K562 (cell line): ENCODE measurements around the gene PLK1. TPM values are rescaled to one million over a fixed set of nuclear protein-coding genes. Genes with fewer than 3 reads are reported as not detected.

ENCODE experiments used
- CREBBP ChIP-seq: IDR thresholded peaks from one replicate; pipeline ENCODE4 v1.6.1; 2012; ENCODE audit warnings: low read depth, mild to moderate bottlenecking, control low read depth, inconsistent platforms, low read length
- GATAD2B ChIP-seq: fragments of 450-650 bp; IDR thresholded peaks from 2 replicates; pipeline ENCODE4 v1.6.1; 2017; ENCODE audit warnings: mild to moderate bottlenecking, borderline replicate concordance
- HMG20A ChIP-seq: fragments of 450-650 bp; formaldehyde crosslinking; conservative IDR thresholded peaks from 2 replicates; pipeline ENCODE4 v1.4.0; 2020; ENCODE audit warnings: mild to moderate bottlenecking, mixed read lengths
- HNRNPH1 ChIP-seq: fragments of 200-400 bp; formaldehyde crosslinking; optimal IDR thresholded peaks from 2 replicates; pipeline ENCODE3; 2017; ENCODE audit warnings: low read depth, mild to moderate bottlenecking, low read length, moderate library complexity
- HNRNPL ChIP-seq: fragments of 200-400 bp; formaldehyde crosslinking; IDR thresholded peaks from 2 replicates; pipeline ENCODE4 v1.6.1; 2017; ENCODE audit warnings: low read depth, mild to moderate bottlenecking, low read length
- IFI16 ChIP-seq: fragments of 250-450 bp; sonication (Bioruptor Pico); IDR thresholded peaks from 2 replicates; pipeline ENCODE4 v2.1.2; 2022; ENCODE audit warnings: mild to moderate bottlenecking, inconsistent platforms
- ILF3 ChIP-seq: fragments of 450-650 bp; IDR thresholded peaks from 2 replicates; pipeline ENCODE4 v1.6.1; 2018; ENCODE audit warnings: antibody characterized with exemption, mild to moderate bottlenecking, moderate library complexity, borderline replicate concordance
- PRPF4 ChIP-seq: fragments of 200-400 bp; formaldehyde crosslinking; IDR thresholded peaks from one replicate; pipeline ENCODE4 v1.6.1; 2017; ENCODE audit warnings: low read length, low read depth, mild to moderate bottlenecking; ENCODE audit not compliant: insufficient read depth, poor library complexity, severe bottlenecking
- RBM15 ChIP-seq: fragments of 200-400 bp; formaldehyde crosslinking; IDR thresholded peaks from 2 replicates; pipeline ENCODE4 v1.6.1; 2018; ENCODE audit warnings: mild to moderate bottlenecking, low read length, moderate library complexity; ENCODE audit not compliant: insufficient read depth
- TEAD1 ChIP-seq, 2 experiments: fragments of 450-650 bp in 1 of 2; sonication (generic) in 1 of 2; formaldehyde crosslinking; IDR thresholded peaks; 2 replicates each; pipeline versions ENCODE4 v1.4.0 to v1.8.0; 2020 to 2022; ENCODE audit warnings: mild to moderate bottlenecking in 2 of 2, missing genetic modification reagents in 1 of 2
- YBX1 ChIP-seq: fragments of 450-650 bp; IDR thresholded peaks from 2 replicates; pipeline ENCODE4 v1.7.1; 2016; ENCODE audit warnings: mild to moderate bottlenecking
- YY1 ChIP-seq, 3 experiments: IDR thresholded peaks; 2 replicates each; pipeline ENCODE4 v1.6.1; 2011; ENCODE audit warnings: low read length in 2 of 3, mild to moderate bottlenecking in 2 of 3, moderate library complexity in 2 of 3, borderline replicate concordance in 1 of 3, control low read depth in 1 of 3, low read depth in 1 of 3; ENCODE audit not compliant: insufficient read depth in 3 of 3, insufficient replicate concordance in 2 of 3, control insufficient read depth in 1 of 3, insufficient read length in 1 of 3; ENCODE audit errors: extremely low read depth in 1 of 3
- polyA plus RNA-seq, 8 experiments: library from polyadenylated mRNA; depleted of rRNA in 4 of 8; stranded (reverse) in 5 of 8; unstranded in 3 of 8; fragments of >200 nt; fragmentation: Nextera tagmentation in 2 of 8; fragmentation: Illumina TruSeq in 1 of 8; extraction: Ambion mirVana in 2 of 8; extraction: Trizol in 1 of 8; gene quantifications; 2 replicates each; pipeline versions ENCODE4 v1.2.1 to v1.2.3, GENCODE V29; 2011 to 2014; ENCODE audit warnings: inconsistent platforms in 1 of 8, missing spikeins in 1 of 8
- total RNA-seq, 7 experiments: library from RNA; depleted of rRNA in 6 of 7; stranded (reverse); fragments of >200 nt in 6 of 7; fragmentation: Illumina TruSeq in 2 of 7; extraction: Trizol in 2 of 7; gene quantifications; 2 replicates each; pipeline versions ENCODE4 v1.2.1 to v1.2.3, GENCODE V29; 2011 to 2021; ENCODE audit warnings: low replicate concordance in 1 of 7
- TF ChIP-seq, protein P1 (sequence below): fragments of 250-450 bp; sonication (Bioruptor Pico); IDR thresholded peaks from 2 replicates; pipeline ENCODE4 v1.5.0; 2022; ENCODE audit warnings: mild to moderate bottlenecking
- TF ChIP-seq, protein P2 (sequence below): fragments of 250-450 bp; sonication (Bioruptor Pico); IDR thresholded peaks from 2 replicates; pipeline ENCODE4 v1.5.1; 2021; ENCODE audit warnings: mild to moderate bottlenecking
- TF ChIP-seq, protein P3 (sequence below): conservative IDR thresholded peaks from 2 replicates; pipeline ENCODE4 v1.6.1; 2011; ENCODE audit warnings: low read depth, mild to moderate bottlenecking, low read length; ENCODE audit not compliant: control insufficient read depth
- TF ChIP-seq, protein P4 (sequence below): sonication (generic); formaldehyde crosslinking; IDR thresholded peaks from 2 replicates; pipeline ENCODE4 v1.8.0; 2022; ENCODE audit warnings: mild to moderate bottlenecking, low read depth, missing genetic modification reagents
- TF ChIP-seq, protein P5 (sequence below), 2 experiments: fragments of 450-650 bp; conservative IDR thresholded peaks; 2 replicates each; pipeline ENCODE4 v1.6.1; 2017; ENCODE audit warnings: mild to moderate bottlenecking in 2 of 2, moderate library complexity in 2 of 2

Gene PLK1
- total and polyA plus RNA-seq, 9 of the 15 experiments (the other 6 are each of a cell fraction or from before 2014, with no cell fraction given), result 13.6 to 212 (median 45.5) TPM

DNA sequence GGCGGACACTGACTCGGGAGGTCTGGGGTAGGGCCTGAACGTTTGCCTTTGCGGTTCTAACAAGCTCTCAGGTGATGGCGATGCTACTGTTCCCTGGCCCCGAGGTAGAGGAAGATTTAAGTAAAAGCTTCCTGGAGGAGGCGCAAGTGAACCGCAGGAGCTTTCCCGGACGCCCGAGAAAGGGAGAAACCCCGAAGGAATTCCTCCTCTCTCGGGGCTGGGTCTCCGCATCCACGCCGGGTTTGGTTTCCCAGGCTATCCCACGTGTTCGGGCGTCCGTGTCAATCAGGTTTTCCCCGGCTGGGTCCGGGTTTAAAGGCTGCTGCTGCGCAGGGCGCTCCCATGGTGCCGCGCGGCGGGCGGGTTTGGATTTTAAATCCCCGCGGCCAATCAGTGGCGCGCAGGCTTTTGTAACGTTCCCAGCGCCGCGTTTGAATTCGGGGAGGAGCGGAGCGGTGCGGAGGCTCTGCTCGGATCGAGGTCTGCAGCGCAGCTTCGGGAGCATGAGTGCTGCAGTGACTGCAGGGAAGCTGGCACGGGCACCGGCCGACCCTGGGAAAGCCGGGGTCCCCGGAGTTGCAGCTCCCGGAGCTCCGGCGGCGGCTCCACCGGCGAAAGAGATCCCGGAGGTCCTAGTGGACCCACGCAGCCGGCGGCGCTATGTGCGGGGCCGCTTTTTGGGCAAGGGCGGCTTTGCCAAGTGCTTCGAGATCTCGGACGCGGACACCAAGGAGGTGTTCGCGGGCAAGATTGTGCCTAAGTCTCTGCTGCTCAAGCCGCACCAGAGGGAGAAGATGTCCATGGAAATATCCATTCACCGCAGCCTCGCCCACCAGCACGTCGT lies at the start of gene PLK1 (continued):
- TF ChIP-seq, protein P1, sequence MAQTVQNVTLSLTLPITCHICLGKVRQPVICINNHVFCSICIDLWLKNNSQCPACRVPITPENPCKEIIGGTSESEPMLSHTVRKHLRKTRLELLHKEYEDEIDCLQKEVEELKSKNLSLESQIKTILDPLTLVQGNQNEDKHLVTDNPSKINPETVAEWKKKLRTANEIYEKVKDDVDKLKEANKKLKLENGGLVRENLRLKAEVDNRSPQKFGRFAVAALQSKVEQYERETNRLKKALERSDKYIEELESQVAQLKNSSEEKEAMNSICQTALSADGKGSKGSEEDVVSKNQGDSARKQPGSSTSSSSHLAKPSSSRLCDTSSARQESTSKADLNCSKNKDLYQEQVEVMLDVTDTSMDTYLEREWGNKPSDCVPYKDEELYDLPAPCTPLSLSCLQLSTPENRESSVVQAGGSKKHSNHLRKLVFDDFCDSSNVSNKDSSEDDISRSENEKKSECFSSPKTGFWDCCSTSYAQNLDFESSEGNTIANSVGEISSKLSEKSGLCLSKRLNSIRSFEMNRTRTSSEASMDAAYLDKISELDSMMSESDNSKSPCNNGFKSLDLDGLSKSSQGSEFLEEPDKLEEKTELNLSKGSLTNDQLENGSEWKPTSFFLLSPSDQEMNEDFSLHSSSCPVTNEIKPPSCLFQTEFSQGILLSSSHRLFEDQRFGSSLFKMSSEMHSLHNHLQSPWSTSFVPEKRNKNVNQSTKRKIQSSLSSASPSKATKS, result no peak
- TF ChIP-seq HMG20A (CRISPR knock-in tag) (no peak), TEAD1 (CRISPR knock-in tag; IDR thresholded peaks at IDR 0.05) (no peak), CREBBP (no peak), HNRNPH1 (no peak), HNRNPL (no peak), GATAD2B (peak; percentile 90), YY1 (IDR thresholded peaks at IDR 0.05; ENCODE audit: borderline replicate concordance in 1 of 3, control insufficient read depth in 1 of 3, extremely low read depth in 1 of 3, insufficient read depth in 3 of 3, insufficient read length in 1 of 3, insufficient replicate concordance in 2 of 3, low read depth in 1 of 3, low read length in 2 of 3) (peak in 1 of 3 experiments; percentile 13), RBM15 (no peak), PRPF4 (no peak), YBX1 (no peak), ILF3 (no peak), IFI16 (CRISPR knock-in tag) (no peak)
- TF ChIP-seq, protein P2, sequence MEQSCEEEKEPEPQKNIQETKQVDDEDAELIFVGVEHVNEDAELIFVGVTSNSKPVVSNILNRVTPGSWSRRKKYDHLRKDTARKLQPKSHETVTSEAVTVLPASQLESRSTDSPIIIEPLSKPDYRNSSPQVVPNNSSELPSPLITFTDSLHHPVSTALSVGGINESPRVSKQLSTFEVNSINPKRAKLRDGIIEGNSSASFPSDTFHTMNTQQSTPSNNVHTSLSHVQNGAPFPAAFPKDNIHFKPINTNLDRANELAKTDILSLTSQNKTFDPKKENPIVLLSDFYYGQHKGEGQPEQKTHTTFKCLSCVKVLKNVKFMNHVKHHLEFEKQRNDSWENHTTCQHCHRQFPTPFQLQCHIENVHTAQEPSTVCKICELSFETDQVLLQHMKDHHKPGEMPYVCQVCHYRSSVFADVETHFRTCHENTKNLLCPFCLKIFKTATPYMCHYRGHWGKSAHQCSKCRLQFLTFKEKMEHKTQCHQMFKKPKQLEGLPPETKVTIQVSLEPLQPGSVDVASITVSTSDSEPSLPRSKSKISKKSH (CRISPR knock-in tag), result no peak
- TF ChIP-seq, protein P3, sequence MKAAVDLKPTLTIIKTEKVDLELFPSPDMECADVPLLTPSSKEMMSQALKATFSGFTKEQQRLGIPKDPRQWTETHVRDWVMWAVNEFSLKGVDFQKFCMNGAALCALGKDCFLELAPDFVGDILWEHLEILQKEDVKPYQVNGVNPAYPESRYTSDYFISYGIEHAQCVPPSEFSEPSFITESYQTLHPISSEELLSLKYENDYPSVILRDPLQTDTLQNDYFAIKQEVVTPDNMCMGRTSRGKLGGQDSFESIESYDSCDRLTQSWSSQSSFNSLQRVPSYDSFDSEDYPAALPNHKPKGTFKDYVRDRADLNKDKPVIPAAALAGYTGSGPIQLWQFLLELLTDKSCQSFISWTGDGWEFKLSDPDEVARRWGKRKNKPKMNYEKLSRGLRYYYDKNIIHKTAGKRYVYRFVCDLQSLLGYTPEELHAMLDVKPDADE, result peak; percentile 61; the same call in 1 of the 2 replicates
- TF ChIP-seq, protein P4, sequence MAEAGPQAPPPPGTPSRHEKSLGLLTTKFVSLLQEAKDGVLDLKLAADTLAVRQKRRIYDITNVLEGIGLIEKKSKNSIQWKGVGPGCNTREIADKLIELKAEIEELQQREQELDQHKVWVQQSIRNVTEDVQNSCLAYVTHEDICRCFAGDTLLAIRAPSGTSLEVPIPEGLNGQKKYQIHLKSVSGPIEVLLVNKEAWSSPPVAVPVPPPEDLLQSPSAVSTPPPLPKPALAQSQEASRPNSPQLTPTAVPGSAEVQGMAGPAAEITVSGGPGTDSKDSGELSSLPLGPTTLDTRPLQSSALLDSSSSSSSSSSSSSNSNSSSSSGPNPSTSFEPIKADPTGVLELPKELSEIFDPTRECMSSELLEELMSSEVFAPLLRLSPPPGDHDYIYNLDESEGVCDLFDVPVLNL (CRISPR knock-in tag), result peak; percentile 98
- TF ChIP-seq, protein P5, sequence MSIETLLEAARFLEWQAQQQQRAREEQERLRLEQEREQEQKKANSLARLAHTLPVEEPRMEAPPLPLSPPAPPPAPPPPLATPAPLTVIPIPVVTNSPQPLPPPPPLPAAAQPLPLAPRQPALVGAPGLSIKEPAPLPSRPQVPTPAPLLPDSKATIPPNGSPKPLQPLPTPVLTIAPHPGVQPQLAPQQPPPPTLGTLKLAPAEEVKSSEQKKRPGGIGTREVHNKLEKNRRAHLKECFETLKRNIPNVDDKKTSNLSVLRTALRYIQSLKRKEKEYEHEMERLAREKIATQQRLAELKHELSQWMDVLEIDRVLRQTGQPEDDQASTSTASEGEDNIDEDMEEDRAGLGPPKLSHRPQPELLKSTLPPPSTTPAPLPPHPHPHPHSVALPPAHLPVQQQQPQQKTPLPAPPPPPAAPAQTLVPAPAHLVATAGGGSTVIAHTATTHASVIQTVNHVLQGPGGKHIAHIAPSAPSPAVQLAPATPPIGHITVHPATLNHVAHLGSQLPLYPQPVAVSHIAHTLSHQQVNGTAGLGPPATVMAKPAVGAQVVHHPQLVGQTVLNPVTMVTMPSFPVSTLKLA (conservative IDR thresholded peaks at IDR 0.05), result peak; percentile 94 to 97
